HG02678 (cell line): ENCODE results near the gene TPSG1.
"Not testable (repeated sequence)": the region's sequence is repeated elsewhere in the genome, so short reads cannot be mapped to it uniquely, and the experiment has no call there.

Experiments
- ATAC-seq: cut with Tn5 transposase; IDR thresholded peaks from one replicate; pipeline ENCODE4 v1.9.1; 2021; ENCODE audit warnings: mild to moderate bottlenecking, moderate library complexity; ENCODE audit not compliant: unreplicated experiment

TPSG1 gene

DNA sequence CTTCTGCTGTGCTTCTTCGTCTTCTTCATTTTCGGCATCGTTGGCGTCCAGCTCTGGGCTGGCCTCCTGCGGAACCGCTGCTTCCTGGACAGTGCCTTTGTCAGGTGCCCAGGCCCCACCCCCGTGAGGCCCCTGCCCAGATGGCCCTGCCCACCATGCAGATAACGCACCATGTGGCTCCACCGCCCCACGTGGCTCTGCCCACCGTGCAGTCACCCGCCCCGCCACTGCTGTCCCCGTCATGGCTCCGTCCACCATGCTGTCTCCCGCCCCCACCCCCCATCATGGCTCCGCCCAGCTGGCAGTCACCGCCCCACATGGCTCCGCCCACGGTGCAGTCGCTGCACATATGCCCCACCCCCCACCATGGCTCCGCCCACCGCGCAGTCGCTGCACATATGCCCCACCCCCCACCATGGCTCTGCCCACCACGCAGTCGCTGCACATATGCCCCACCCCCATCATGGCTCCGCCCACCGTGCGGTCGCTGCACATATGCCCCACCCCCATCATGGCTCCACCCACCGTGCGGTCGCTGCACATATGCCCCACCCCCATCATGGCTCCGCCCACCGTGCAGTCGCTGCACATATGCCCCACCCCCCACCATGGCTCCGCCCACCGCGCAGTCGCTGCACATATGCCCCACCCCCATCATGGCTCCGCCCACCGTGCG is 26.3 kb downstream of the TPSG1 start:
- ATAC-seq: not testable (repeated sequence)

DNA sequence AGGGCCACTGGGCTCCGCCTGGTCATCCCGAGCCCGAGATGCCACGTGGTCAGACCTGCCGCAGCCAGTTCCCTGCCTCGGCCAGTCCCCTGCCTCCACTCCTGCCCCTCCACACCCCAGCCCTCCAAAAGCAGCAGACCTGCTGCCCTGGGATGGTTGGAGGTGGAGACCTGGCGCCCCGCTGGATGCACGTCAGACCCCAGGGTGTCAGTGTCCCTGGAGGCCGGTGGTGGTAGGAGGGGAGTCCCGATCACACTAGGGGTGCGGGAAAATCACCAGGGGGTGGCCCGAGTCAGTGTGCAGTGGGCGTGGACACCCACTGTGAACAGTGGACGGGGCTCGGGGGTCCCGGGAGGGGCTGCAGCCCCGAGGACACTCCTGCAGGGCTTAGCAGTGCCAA is 26.9 kb downstream of the TPSG1 start:
- ATAC-seq: no peak

DNA sequence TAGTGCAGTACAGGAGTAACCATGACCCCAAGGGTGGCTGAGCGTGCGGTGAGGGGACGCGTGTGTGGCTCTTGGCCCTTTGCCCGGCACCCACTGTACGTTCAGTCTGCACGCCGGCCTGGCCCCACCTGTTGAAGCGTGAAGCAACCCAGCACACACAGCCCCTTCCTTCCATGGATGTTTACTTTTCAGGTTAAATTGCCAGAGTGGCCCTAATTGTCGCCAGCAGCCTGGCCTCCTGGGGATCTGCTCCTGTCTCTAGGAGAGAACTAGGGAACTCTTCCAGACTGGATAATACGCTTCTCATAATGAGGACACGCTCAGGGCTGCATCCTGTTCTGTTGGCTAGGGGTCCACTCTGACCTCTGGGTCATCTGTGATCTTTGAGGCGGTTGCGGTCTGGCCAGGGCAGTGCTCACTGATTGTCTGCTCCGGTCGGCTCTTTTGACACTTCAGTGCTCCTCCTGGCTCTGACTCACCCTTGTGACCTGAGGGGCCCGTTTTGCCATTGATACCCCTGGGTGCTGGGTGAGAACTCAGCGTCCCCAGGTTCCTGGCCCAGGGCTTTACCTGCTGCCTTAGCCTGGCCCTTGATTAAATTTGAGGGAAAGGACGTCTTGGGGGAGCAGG is 27.7 kb downstream of the TPSG1 start:
- no peak for ATAC-seq

DNA sequence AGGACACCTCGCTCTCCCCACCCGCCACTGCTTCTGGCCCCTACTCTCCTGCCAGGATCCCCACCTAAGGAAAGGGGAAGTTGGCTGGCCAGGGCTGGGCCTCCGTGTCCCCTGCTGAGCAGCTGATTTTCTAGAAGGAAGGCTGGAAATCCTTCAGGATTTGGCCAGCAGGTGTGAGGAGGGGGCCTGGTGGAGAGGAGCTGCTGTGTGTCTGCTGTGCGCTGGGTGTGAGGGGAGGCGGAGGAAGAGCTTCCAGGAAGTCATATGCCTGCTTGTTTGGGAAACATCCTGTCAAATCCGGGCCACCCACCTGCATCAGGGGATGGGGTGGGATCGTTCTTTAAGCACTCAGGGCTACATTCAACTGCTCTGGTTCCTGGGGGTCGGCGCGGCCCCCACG is 28.6 kb downstream of the TPSG1 start:
- no peak for ATAC-seq

DNA sequence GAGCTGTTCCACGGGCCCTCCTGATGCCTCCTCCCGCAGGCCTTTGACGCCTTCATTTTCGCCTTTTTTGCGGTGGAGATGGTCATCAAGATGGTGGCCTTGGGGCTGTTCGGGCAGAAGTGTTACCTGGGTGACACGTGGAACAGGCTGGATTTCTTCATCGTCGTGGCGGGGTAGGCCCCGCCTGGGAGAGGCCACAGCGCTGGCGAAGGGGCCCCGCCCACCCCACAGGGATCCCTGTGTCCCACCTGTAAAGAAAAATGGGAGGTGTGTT is 29.7 kb downstream of the TPSG1 start:
- no peak for ATAC-seq

DNA sequence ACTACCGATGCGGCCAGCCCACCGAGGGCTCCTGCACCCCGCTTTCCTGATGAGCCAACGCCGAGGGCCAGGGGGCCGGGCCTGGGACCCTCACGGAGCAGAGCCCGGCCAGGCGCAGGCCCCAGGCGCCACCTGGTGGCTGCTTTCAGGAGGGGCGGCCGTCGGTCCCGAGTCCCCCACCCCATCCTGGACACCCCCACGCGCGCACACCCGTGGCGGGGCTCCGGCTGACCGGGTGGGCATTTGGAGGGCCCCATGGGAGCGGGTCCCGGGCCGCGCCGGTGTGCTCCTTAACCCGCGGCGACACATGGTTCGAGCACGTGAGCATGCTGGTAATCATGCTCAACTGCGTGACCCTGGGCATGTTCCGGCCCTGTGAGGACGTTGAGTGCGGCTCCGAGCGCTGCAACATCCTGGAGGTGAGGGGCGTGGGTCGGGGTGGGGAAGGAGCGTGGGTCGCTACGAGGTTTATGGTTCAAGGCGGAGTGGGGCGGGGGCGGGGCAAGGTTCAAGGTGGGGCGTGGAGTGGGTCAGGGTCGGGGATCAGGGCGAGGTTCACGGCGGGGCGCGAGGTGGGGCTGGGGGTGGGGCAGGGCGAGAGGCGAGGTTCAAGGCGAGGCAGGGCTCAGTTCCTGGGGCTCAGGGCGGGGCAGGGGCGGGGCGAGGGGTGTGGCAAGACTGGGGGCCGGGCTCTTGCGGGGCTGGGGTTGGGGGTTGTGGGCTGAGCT is 30.2 kb downstream of the TPSG1 start:
- ATAC-seq: no peak

DNA sequence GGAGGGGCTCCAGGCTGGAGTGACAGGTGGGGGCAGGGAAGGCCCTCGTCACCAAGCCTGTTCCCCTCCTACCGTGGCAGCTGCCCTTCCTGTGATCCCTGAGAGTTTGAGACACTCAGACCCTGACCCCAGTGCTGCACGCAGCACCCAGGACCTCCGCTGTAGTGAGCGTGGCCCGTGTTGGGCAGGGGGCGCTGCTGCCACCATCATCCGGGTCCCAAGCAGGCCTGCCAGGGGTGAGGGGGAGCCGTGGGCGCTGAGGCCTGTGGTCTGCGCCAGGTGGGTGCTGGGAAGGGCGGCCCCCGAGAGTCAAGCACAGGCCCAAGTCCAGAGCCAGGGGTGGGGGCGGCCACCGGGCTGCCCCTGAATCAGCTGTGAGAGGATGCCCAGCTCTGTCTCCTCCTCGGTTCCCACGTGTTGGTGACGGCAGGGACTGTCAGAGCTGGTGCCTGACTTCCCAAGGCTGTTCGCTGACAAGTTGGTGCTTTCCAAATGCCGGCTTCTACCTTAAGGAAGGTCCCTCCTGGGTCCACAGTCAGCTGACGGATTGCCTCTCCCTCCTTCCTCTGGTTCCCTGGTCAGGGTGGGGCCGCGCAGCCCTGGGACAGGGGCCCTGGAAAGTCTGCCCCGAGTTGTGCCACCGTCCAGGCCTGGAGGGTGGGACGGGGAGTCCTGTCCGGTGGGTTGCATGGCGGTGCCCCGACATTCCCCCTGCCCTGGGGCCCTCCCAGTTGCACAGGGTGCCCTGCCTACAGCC is 31.1 kb downstream of the TPSG1 start:
- ATAC-seq: no peak

DNA sequence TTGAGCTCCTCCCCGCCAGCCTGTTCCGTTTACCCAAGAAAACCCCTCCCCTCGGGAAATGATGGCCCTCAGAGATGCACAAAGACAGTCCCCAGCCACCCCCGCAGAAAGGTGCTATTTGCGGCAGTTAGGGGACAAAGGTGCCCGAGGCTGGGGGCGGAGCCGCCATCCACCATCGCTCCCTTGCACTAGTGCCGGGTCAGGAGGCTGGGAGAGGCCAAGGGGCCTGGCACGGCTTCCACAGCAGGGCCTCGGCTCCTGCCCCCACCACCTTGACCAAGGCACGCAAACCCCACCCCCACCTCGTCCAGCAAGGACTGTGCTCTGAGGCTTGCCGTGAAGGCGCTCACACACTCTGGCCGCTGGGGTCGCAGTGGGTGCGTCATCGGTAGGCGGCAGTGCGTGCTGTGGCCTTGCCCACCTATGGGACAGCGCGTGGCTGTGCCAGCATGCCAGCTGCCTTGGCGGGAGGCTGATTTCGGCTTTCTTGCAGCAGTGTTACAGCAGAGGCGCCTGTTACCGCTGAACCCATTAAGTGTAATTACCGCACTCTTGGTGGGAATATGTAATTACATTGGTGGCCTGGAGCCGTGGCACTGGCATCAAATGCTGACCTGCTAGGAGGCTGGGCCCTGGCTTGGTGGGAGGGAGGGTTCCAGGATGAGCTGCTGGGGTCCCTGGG is 31.8 kb downstream of the TPSG1 start:
- ATAC-seq: no peak

DNA sequence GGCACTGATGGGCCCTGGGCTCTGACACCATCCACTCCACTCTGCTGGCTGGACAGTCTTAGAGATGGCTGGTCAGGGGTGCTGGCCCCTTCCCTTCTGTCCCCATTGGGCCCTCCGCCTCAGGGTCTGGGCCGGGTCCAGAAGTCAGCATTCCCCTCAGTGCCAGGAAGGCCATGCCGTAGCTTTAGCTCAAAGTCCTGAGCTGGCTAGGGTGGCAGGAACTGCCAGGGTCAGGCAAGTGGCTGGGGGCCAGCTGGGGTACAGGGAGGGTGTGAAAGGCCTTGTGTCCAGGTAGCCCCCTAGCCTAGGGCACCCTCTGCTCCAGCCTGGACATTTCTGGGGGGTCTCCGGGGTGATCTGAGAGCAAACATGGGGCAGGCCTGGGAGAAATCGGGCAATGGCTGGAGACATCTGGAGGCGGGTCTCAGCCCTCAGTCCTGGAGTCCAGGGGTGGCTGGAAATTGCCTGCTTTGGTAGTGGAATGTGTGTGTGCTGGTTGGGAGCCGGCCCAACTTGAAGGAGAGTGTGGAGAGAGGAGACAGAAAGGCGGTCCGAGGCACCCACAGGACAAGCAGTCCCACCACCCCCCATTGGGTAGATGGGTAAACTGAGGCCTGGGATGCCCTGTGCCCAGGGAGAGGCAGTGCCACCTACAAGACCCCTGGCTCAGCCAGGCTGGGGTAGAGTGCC is 32.5 kb downstream of the TPSG1 start:
- no peak for ATAC-seq

DNA sequence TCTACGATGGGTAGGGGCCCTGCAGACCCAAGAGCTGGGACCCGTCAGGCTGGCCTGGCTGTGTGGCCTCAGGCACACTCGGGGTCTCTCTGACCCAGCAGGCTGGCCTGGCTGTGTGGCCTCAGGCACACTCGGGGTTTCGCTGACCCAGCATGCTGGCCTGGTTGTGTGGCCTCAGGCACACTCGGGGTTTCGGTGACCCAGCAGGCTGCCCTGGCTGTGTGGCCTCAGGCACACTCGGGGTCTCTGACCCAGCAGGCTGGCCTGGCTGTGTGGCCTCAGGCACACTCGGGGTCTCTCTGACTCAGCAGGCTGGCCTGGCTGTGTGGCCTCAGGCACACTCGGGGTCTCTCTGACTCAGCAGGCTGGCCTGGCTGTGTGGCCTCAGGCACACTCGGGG is 34.3 kb downstream of the TPSG1 start:
- ATAC-seq: not testable (repeated sequence)

DNA sequence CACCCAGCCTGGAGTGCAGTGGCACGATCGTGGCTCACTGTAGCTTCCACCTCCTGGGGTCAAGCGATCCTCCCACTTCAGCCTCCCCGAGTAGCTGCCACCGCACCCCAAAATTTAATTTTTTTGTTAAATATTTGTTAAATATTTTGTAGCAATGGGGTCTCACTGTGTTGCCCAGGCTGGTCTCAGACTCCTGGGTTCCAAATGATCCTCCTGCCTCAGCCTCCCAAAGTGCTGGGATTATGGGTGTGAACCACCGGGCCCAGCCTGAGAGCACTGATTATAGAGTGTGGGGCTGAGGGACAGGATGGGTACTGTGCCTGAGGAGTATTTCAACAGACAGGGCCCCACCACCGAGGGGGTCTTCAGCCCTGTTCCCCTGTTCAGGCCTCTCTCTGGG is 35.6 kb downstream of the TPSG1 start:
- ATAC-seq: no peak

DNA sequence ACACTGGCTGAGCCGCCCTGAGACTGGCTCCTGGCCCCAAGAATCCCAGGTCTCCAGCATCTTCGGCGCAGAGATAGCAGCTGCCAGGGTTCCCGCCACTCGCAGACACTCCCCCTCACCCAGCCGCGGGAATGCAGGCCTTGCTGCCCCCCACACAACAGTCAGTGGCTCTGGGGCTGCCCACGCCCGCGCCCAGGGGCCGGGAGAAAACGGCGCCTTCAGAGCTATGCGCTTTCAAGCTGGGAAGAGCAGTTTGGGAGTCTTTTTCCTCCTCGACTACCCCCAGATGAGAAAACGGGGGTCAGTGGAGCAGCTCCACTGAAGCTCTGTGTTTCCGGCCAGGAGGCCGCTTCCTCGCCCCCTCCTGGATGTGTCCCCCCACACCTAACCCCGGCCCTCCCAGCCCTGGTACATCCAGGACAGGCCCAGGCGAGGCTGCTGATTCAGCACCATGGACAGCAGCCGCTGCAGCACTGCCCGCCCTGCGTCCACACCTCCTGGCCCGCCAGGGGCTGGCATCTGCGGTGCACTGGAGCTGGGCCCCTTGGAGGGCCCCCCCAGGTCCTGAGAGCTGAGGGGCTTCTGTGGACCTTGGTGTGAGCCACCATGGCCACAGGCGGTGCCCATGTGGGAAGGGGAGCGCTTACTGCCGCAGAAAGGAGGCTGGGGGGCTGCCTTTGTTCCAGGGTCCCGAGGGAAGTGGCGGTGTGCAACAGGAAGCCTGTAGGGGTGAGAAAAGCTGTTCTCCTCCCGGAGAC is 36.5 kb downstream of the TPSG1 start:
- no peak for ATAC-seq

DNA sequence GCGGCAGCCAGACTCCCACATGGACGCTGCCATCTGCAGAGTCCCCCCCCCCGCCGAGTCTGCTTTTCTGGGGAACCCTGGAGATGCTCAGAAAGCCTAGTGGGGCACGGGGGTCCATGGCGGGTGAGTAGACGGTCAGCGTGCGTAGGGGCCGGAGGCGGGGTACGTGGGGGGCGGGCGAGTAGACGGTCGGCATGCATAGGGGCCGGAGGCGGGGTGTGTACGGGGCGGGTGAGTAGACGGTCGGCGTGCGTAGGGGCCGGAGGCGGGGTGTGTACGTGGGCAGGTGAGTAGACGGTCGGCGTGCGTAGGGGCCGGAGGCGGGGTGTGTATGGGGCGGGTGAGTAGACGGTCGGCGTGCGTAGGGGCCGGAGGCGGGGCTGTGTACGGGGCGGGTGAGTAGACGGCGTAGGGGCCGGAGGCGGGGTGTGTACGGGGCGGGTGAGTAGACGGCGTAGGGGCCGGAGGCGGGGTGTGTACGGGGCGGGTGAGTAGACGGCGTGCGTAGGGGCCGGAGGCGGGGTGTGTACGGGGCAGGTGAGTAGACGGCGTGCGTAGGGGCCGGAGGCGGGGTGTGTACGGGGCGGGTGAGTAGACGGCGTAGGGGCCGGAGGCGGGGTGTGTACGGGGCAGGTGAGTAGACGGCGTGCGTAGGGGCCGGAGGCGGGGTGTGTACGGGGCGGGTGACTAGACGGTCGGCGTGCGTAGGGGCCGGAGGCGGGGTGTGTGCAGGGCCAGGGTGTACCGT is 39.4 kb downstream of the TPSG1 start:
- ATAC-seq: not testable (repeated sequence)

DNA sequence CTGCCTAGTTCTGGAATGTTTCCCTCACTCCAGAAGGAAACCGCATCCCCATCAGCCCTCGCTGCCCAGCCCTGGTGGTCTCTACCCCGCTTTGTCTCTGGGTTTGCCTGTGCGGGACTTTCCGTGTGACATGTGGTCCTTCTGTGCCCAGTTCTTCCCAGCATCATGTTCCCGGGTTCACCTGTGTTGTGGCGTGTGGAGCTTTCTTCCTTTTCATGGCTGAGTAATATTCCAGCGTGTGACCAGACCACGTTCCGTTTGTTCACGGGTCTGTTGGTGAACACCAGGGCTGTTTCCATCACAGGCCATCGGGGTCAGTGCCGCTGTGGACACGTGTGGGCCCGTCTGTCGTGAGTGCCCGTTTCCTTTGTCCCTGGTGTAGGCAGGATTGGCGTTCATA is 40.1 kb downstream of the TPSG1 start:
- ATAC-seq: no peak

DNA sequence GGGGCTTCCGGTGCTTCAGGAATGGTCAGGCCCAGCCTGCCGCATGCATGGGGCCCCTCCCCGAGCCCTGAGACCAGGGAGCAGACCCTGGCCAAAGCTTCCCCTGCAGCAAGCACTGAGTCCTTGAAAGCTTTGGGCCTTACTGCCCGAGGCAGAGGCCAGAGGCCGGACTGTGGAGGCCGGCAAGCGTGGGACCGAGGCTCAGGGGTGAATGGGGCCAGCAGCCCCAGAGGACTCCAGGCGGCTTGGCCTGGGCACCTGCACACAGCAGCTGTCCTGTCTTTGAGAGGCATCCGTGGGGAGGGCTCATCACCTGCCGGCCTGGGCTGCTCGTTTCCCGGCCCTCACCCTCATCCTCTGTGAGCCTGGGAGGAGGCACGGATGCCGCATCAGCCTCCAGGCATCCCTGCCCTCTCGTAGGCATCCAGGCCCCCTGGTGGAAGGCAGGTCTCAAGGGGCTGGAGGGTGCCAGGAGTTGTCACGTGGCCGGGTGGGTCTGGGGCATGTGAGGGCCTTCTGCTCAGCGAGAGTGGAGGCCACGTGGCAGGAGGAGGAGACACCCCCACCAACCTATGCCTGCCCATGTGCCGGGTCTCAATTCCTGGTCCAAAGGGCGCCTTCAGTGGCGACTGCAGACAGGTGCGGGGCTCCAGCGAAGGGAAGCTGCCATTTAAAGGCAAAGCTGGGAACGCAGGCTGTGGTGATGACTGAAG is 40.8 kb downstream of the TPSG1 start:
- ATAC-seq: no peak

DNA sequence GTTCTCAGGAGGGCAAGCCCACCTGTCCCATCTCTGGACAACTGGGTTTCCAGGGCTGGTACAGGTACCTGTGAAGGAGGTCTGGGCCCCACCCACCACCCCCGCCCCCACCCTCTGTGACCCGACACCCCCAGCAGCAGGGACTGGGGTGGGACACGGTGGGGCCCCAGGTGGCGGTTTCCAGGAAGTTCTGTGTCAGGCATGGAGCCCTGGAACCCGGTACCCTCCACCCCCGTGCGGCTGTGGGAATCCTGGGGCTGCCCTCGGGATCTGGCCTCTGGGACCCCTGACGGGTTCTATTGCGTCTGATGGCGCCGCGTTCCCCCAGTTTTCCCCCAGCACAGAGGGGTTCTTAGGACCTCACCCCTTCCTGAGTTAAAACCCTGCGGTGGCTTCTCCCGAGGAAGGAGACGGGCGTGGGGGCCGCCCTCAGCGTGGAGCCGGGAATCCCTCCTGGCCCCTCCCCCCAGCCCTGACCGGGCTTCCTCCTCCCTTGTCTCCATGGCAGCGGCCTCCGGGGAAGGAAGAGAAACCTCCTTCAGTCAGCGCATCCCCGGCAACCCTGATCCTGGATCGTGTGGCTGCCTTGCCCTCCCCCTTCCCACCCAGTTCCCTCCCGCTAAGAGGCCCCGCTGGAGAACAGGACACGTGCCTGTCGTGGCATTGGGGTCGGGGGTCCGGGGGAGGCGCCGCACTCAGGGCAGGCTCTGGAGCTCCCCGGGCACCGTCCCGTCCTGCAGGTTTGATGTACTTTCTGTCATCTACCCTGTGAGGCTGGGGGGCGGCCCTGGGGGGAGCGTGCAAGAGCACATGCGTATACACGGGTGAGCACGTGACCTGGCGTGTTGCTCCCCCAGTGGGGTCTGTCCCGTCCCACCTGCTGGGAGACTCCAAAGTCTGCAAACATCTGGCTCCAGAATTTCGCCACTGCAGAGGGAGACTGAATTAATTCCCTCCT is 41.8 kb downstream of the TPSG1 start:
- no peak for ATAC-seq

DNA sequence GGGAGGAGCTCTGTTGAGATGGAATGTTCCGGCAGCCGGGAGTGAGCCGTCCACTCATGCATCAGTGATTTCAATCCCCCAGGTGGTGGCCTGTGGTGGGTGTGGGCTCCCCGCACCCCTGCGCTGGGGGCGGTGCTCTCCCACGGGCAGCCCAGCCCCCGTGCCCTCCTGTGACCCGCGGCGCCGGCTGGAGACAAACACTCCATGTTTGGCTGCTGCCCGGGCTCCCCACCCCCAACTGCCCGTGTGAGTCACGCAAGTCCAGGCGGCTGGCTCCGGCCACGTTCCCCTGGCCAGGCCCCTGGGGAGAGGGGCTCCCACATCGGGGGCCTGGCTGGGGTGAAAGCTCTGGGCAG is 42.8 kb downstream of the TPSG1 start:
- no peak for ATAC-seq
